Measurements from ENCODE around the gene HOXD12. TPM values are rescaled to one million over a fixed set of nuclear protein-coding genes. Genes with fewer than 3 reads are reported as not detected.

HOXD12 gene
- total RNA-seq, 1 experiment from 2014 or later: 0.27 TPM

- no peak overlapping the region for H3K4me3 ChIP-seq (replicated peaks in 1 of 2; ENCODE audit: low read depth in 1 of 2, low read length in 2 of 2)
- H3K36me3 ChIP-seq (ENCODE audit: control insufficient read depth in 1 of 2, insufficient read depth in 2 of 2, low read length in 2 of 2): no peaks in the 10 kb centered on the region
- ChIA-PET POLR2A (no interaction called here), RAD21 (ENCODE audit: low non-redundant PET in 1 of 2, low total read pairs in 2 of 2, uncharacterized antibody in 2 of 2, unreplicated experiment in 2 of 2) (no interaction called here), CTCF (no interaction called here)
- no peak overlapping the region for H3K27ac ChIP-seq (ENCODE audit: low read depth, low read length)
- no peaks in the 10 kb centered on the region for H3K79me2 ChIP-seq (ENCODE audit: insufficient read depth, low read length)
- H3K27me3 ChIP-seq (ENCODE audit: insufficient read depth, low read length): no peaks in the 10 kb centered on the region
- no peak for DNase-seq (ENCODE audit: low read depth, low spot score)
- no peaks in the 10 kb centered on the region for H3K9me2 ChIP-seq (ENCODE audit: insufficient read depth)
- no peak for TF ChIP-seq ZNF274 (IDR thresholded peaks at IDR 0.05; ENCODE audit: low read depth, low read length)
- no peak for TF ChIP-seq TCF7L2 (IDR thresholded peaks at IDR 0.05; ENCODE audit: borderline replicate concordance, extremely low read depth, insufficient read depth, insufficient read length)
- no peak for TF ChIP-seq SP1 (IDR thresholded peaks at IDR 0.05; ENCODE audit: low read depth)
- TF ChIP-seq ZBTB33 (IDR thresholded peaks at IDR 0.05; ENCODE audit: extremely low read depth, insufficient replicate concordance, low read length): no peak
- no peak for TF ChIP-seq FOSL1 (IDR thresholded peaks at IDR 0.05; ENCODE audit: low read depth)
- no peak for TF ChIP-seq POLR2AphosphoS5 (IDR thresholded peaks at IDR 0.05; ENCODE audit: low read depth, low read length)
- no peak for TF ChIP-seq CTCF (IDR thresholded peaks at IDR 0.05 in 2 of 3, conservative IDR thresholded peaks at IDR 0.05 in 1 of 3; ENCODE audit: borderline replicate concordance in 1 of 3, insufficient read depth in 1 of 3, low read depth in 2 of 3, low read length in 2 of 3)
- no peak for TF ChIP-seq EGR1 (IDR thresholded peaks at IDR 0.05; ENCODE audit: low read depth)
- TF ChIP-seq POLR2A (IDR thresholded peaks at IDR 0.05; ENCODE audit: borderline replicate concordance, extremely low read depth, insufficient read depth, insufficient read length): no peak
- TF ChIP-seq CBX3 (IDR thresholded peaks at IDR 0.05; ENCODE audit: low read depth): no peak
- H2AFZ ChIP-seq (ENCODE audit: low read depth, low read length, poor library complexity, severe bottlenecking): no peak overlapping the region
- H3K9ac ChIP-seq (ENCODE audit: low read length): no peak overlapping the region
- BruUV-seq (replicated peaks): no TSS peak
- no peaks in the 10 kb centered on the region for H3K4me1 ChIP-seq (ENCODE audit: control insufficient read depth in 1 of 2, insufficient read depth in 2 of 2, low read length in 2 of 2)
- H3K4me2 ChIP-seq (ENCODE audit: low read length): no peak overlapping the region
- no peaks in the 10 kb centered on the region for H3K9me3 ChIP-seq (ENCODE audit: control insufficient read depth in 1 of 2, insufficient read depth in 1 of 2, low read depth in 1 of 2, low read length in 2 of 2)
- no peak for ATAC-seq
- intact Hi-C loops (cut with micrococcal nuclease): no loop called here
- H4K20me1 ChIP-seq (ENCODE audit: insufficient read depth): no peaks in the 10 kb centered on the region
These were observed 43.2 kb upstream of the HOXD12 start for GRCh38 chr2:176056406-176056805.

All from HCT116 (cell line).